ENCODE measurements around the gene SLC29A1.

The SLC29A1 gene

GRCh38 chr6:44278774-44279697 lies 55.6 kb downstream of the SLC29A1 start:
- CTCF ChIA-PET = interaction anchor here (0.5 to 1.9 kb wide), 3 partner anchors 10 to 34 kb away, joined by 3 to 6 read pairs (median 5); partner anchors contain the start of gene AARS2
- no peak for DNase-seq (ENCODE audit: low spot score)
- TF ChIP-seq CTCF (conservative IDR thresholded peaks at IDR 0.05; ENCODE audit: low read depth) = no peak
- POLR2A ChIA-PET (ENCODE audit: low non-redundant PET) = no interaction called here
- H3K27ac ChIP-seq = no peak overlapping the region

All from RWPE1 (cell line).